ENCODE data around the gene DYTN. TPM values are rescaled to one million over a fixed set of nuclear protein-coding genes. Genes with fewer than 3 reads are reported as not detected.

Gene DYTN
- total and polyA plus RNA-seq, 12 donors: not detected

DNA sequence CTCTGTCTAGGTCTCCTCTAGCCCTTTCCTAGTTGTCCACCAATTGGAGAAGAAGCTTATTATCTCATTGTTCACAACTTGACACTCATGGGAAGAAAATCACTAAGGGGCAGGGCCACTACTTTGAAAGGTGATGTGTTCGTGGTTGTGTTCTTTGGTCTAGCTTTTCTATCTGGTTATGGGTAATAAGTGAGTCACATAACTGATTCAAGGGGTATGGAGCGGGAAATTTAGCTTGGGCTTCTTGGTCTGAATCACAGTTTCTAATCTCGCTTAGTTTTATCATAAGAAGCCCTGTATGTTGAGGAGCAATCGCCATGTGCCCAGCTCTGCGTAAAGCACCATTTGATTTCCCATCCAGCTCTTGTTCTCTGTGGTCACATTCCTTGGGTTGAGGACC lies 18.7 kb upstream of the DYTN start:
- H3K27me3 ChIP-seq: no peaks in the 10 kb centered on the region
- no peak overlapping the region for H3K27ac ChIP-seq
- TF ChIP-seq, protein P1, sequence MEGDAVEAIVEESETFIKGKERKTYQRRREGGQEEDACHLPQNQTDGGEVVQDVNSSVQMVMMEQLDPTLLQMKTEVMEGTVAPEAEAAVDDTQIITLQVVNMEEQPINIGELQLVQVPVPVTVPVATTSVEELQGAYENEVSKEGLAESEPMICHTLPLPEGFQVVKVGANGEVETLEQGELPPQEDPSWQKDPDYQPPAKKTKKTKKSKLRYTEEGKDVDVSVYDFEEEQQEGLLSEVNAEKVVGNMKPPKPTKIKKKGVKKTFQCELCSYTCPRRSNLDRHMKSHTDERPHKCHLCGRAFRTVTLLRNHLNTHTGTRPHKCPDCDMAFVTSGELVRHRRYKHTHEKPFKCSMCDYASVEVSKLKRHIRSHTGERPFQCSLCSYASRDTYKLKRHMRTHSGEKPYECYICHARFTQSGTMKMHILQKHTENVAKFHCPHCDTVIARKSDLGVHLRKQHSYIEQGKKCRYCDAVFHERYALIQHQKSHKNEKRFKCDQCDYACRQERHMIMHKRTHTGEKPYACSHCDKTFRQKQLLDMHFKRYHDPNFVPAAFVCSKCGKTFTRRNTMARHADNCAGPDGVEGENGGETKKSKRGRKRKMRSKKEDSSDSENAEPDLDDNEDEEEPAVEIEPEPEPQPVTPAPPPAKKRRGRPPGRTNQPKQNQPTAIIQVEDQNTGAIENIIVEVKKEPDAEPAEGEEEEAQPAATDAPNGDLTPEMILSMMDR (IDR thresholded peaks at IDR 0.05): no peak
- H3K9me3 ChIP-seq: no peaks in the 10 kb centered on the region
- 84 to 88% methylated on average over 5 of the region's 5 CpGs for WGBS, 2 donors
- H3K36me3 ChIP-seq: no peaks in the 10 kb centered on the region
- ATAC-seq (no peak), DNase-seq (no peak)
- H3K4me3 ChIP-seq: no peak overlapping the region
- intact Hi-C loops (cut with DNase I): no loop called here
- peaks cover 0 to 7% (median 0%) of the 10 kb centered on the region in 9 donors for H3K4me1 ChIP-seq

GRCh38 chr2:206733341-206733740 lies 15.1 kb upstream of the DYTN start:
- Histone ChIP-seq H3K27ac (no peak overlapping the region), H3K4me3 (no peak overlapping the region), H3K27me3 (no peaks in the 10 kb centered on the region), H3K4me1 (peaks cover 0 to 7% (median 0%) of the 10 kb centered on the region in 9 donors), H3K9me3 (no peaks in the 10 kb centered on the region), H3K36me3 (no peaks in the 10 kb centered on the region)
- 64 to 70% methylated on average over 2 of the region's 2 CpGs for WGBS, 2 donors
- ATAC-seq (no peak), DNase-seq (no peak)
- intact Hi-C loops (cut with DNase I): no loop called here
- TF ChIP-seq, protein P1 (IDR thresholded peaks at IDR 0.05): no peak

- TF ChIP-seq, protein P1 (IDR thresholded peaks at IDR 0.05): no peak
- no peaks in the 10 kb centered on the region for H3K9me3 ChIP-seq
- H3K27me3 ChIP-seq: no peaks in the 10 kb centered on the region
- intact Hi-C loops (cut with DNase I): no loop called here
- DNase-seq (no peak), ATAC-seq (peak in 5 of 8 donors; percentile 25 to 74 (median 68))
- peak overlapping the region in 2 of 10 donors; percentile 33 to 34 for H3K27ac ChIP-seq
- peaks cover 0 to 7% (median 0%) of the 10 kb centered on the region in 9 donors for H3K4me1 ChIP-seq
- no peaks in the 10 kb centered on the region for H3K36me3 ChIP-seq
- WGBS, 2 donors: 49 to 53% methylated on average over 7 of the region's 7 CpGs
- no peak overlapping the region for H3K4me3 ChIP-seq
Measured at GRCh38 chr2:206728277-206729199, 10.3 kb upstream of the DYTN start.

DNA sequence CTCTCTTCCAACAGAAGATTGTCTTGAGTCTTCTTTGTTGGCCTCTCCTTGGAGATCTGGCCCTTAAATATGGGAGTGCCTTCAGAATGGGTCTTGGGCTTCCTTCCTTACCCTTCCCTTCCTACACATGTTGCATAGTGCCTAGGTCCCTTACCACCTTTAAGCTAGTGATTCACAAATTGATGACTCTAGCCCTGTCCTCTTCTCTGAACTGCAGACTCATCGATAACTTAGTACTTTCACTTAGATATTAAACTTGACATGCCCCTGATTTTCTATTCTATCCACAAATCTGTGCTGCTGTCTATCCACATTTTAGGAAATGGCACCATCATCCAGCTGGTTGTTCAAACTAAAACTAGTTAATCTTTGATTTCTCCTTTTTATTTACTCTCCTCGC lies 9.1 kb upstream of the DYTN start:
- ATAC-seq (no peak), DNase-seq (no peak)
- TF ChIP-seq, protein P1 (IDR thresholded peaks at IDR 0.05): no peak
- Histone ChIP-seq H3K4me1 (peaks cover 0 to 7% (median 0%) of the 10 kb centered on the region in 9 donors), H3K27me3 (no peaks in the 10 kb centered on the region), H3K4me3 (no peak overlapping the region), H3K27ac (no peak overlapping the region), H3K36me3 (no peaks in the 10 kb centered on the region), H3K9me3 (no peaks in the 10 kb centered on the region)
- intact Hi-C loops (cut with DNase I): no loop called here
- WGBS, 2 donors: 92 to 97% methylated on average over 2 of the region's 2 CpGs

Measured in heart right ventricle (tissue), 16 donors.